IPS-11a (cell line): ENCODE measurements around the gene IQCK.

Experiments
- H3K4me3 ChIP-seq: one replicate; pipeline ENCODE4 v1.5.1; 2013; ENCODE audit warnings: low read depth, low read length, control low read depth

IQCK gene

DNA sequence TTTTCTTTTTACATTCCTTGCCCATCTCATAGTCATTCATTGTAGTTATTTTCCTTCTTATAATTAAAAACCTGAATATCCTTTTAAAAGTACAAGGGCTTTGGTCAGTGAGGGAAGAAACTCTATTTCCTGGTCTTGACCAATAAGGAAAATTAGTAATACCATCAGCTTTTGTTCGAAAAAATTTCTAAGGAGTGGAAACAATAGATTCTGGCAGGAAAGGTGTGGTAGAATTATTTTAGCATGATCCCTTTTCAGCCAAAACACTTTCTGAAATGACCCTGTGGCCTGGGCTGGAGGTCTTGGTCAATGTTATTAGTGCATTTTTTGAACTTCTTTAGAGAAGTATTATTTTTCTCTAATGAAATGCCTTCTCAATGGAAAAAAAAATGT lies 36.6 kb downstream of the IQCK start:
- H3K4me3 ChIP-seq, result no peak overlapping the region

DNA sequence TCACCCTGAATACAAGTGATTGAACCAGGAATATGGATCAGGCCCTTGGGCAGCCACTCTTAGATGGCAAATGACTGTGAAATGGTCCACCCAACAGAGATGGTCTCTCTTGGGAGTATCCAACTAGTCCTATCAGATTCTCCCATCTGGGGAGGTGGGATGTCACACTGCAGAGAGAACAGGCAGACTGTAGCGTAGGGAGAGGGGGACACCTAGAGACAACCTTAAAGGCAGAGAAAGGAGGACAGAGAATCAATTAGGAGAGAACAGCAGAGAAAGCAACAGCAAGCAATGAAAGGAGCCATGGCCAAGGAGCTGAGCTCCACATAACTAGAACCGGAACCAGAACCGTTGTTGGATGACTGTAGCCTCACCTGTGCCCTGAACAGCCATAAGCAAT lies 37.2 kb downstream of the IQCK start:
- H3K4me3 ChIP-seq, result no peak overlapping the region

DNA sequence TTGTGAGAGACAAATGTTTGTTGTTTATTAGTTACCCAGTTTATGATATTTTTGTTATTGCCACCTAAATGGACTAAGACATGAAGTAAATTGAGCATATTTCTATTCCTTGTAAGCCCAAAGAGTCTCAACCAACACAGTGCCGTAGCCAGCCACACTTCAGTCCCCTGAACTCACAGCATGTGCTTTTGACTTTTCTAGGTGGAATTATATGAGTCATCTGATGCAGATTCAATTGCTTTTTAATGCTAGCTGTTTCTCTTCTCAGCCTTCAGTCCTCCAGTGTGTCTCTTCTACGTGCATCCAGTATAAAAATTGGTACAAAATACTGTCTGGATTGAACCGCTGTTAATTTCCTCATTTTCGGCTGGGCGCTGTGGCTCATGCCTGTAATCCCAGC lies 39.0 kb downstream of the IQCK start:
- H3K4me3 ChIP-seq, result no peak overlapping the region

DNA sequence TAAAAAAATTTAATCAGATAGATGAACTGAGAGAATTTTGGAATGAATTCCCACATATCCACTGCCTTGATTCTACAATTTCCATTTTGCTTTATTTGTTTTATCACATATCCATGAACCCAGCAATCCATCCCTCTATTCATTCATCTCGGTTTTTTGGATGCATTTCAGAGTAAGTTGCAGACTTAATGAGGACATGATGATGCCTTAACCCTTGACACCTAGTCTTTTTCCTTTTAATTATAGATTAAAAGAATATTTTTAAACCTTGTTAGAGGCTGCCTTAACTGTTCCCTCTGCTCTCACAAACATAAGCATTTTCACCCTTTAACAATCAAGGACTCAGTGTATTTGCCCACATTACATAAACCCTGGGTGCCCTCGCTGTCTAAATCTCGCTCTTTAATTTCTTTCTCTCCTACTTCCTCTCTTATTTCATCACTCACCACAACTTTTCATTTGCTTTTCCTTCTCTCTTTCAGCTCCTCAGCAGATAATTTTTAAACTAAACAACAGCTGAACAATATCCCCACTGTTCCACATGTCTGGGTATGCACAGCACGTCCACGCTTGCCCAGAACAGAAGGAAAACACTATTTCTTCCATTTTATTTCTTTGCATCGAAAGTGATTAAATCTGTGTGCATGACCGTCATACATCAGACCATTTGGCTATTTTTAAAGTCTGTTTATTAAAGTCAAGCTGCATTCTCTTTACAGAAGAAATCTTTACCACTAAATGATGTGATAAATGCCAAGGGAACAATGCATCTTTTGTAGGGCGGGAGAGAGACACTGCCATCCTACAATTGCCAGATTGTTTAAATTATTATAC lies 39.9 kb downstream of the IQCK start:
- H3K4me3 ChIP-seq, result no peak overlapping the region

DNA sequence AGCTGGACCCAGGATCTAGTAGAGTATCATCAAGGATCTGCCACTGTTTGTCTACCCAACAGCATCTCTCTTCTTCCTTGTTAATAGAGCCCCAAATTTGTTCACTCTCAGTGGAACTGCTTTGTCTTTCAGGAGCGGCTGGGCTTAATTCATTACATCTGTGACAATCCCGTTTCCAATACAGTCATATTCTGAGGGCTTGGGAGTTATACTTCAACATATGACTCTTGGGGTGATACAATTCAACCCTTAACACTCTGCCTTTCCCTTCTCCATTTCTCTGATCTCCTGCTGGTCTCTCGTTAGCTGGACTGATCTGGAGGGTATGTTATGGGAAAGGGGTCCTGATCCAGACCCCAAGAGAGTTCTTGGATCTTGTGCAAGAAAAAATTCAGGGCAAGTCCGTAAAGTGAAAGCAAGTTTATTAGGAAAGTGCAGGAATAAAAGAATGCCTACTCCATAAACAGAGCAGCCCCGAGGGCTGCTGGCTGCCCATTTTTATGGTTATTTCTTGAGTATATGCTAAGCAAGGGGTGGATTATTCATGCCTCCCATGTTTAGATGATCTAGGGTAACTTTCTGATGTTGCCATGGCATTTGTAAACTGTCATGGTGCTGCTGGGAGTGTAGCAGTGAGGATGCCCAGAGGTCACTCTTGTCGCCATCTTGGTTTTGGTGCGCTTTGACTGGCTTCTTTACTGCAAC lies 42.4 kb downstream of the IQCK start:
- no peak overlapping the region for H3K4me3 ChIP-seq

DNA sequence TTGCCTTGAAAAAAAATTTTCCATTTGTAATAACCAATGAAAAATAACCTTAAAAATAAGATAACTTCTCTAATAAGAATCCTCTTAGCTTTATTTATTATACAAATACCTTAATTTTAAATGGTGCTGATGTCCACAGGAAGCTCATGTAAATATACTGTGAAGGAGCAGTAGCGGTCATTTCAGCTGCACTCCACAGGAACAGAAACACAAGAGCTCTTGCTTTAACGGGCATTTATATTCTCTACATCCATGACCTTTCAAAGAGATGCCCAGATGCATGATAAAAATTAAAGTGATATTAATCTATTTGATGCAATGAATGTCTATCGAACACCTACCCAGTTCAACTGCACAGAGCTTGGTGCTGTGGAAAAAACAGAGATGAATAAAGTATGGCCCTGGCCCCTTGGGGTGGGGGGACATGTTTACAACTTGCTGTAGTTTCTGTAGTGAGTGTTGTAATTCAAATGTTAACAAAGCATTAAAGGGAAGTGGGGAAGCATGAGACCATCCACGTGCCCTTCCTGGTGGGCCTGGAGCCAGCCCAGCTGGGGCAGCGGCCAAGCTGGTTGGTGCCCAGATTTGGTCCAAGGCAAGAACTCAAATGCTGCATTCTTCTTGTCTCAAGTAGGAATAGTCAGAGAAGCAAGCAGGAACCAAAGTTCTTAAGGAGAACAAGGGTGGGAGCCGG lies 47.9 kb downstream of the IQCK start:
- H3K4me3 ChIP-seq, result no peak overlapping the region

DNA sequence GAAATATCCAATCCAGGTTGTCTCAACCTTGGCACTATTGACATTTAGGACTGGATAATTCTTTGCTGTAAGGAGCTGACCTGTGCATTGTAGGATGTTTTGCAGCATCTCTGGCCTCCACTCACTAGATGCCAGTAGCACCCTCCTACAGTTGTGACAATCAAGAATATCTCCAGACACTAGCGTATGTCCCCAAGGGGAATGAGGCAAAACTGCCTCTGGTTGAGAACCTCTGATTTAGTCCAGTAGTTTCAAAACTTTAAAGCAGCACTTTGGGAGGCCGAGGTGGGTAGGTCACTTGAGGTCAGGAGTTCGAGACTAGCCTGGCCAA lies 48.4 kb downstream of the IQCK start:
- no peak overlapping the region for H3K4me3 ChIP-seq

DNA sequence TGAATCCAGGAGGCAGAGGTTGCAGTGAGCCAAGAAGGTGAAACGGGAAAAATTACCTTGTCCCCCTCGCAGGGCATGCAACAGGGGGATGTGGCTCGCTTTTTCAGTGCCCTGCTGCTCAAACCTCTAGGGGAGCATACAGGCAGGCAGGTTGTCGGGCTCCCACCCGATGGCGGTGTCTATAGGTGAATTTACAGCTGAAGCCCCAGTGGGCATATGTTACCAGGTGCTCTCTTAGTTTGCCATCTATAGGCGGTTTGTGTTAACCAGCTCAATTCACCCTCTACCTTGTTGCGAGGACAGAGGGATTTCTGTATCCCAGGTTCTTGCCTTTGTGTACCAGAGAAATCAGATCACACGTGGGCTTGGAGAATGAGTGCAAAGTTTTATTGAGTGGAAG lies 48.9 kb downstream of the IQCK start:
- H3K4me3 ChIP-seq, result no peak overlapping the region

DNA sequence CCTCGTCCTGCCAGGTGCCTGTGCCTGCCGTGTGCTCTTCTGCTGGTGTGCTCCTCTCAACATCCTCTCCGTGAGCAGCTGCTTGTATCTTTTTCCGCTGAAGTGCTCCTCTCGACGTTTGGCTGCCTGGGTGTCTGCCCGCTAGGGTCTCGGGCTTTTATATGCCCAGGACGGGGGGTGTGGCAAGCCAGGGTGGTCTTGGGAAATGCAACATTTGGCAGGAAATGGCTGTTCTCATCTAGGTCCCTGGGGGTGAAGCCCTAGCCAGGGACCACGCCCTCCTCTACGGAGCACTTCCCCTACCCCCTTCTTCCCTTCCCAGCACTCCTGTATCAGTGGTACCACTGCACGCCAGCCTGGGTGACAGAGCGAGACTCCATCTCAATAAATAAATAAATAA lies 49.4 kb downstream of the IQCK start:
- H3K4me3 ChIP-seq, result no peak overlapping the region

DNA sequence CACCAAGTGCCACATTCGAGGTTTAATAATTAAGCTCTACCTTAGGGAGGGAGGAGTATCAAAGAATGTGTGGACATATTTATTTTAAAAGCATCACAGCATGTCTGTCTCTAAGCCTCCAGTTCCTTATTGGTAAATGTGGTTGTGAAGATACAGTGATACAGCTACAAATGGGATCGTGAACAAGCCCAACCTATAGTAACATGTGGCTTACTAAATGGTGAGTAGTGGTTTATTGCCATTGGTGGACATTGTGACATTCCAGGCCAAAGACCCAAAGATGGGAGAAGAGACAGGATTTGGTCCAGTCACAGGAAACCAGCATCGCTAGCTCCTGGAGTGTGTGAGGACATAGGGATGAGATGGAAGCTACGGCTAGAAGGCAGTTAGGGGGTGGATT lies 51.2 kb downstream of the IQCK start:
- H3K4me3 ChIP-seq, result no peak overlapping the region

DNA sequence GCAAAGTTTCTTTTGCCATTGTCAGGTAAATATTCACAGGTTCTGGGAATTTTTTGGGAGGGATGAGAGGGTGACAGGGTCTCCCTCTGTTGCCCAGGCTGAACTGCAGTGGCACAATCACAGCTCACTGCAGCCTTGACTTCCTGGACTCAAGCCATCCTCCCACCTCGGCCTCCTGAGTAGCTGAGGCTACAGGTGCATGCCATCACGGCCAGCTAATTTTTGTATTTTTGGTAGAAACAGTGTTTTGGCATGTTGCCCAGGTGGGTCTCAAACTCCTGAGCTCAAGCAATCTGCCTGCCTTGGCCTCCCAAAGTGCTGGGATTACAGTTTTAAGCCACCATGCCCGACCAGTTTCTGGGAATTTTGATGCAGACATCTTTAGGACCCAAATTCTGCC lies 53.0 kb downstream of the IQCK start:
- H3K4me3 ChIP-seq, result no peak overlapping the region

DNA sequence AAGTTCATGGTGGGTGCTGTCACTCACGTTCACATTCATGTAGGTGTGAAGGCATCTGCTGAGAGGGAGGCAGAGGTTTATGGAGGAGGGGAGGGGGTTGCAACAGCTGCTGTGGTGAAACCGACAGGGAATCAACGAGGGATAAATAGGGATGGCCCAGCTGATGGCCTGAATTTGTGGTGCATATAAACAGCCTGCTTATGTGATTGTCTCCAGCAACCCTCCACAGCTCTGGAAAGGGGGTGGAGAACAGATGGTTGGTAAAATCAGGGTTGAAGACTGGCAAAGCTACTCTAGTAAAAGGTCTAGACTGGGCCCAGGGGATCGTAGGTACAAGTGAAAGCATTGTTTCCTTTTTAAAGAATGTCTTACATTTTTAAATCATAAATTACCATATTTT lies 53.7 kb downstream of the IQCK start:
- no peak overlapping the region for H3K4me3 ChIP-seq

DNA sequence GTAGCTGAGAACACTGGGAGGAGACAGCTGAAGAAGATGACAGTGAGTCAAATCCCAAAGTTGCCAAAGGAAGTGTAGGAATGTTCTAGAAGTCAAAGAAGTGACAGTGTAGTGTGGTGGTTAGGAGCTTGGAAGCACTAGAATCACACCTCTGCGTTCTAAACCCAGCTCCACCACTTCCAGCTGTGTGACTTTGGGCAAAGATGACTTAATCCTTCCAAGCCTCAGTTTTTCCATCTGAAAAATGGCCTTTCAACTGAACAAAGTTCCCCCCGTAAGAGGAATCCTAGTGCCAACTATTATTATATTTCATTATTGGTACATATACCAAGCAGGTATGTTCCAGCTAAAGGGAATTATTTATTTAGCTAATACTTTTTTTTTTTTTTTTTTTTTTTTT lies 56.0 kb downstream of the IQCK start:
- no peak overlapping the region for H3K4me3 ChIP-seq

DNA sequence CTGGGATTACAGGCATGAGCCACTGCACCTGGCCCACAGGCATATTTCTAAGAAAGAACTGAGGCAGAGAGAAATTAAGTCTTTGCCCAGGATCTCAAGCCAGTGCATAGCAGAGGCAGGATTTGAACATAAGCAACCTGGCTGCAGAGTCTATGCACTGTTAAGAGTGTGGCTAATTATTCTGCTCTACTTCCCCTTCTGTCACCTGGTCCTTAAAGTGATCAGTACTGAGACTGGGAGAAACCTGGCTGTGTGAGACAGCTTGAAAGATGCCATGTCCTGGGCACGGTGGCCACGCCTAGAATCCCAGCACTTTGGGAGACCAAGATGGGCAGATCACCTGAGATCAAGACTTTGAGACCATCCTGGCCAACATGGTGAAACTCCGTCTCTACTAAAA lies 58.1 kb downstream of the IQCK start:
- H3K4me3 ChIP-seq, result no peak overlapping the region

DNA sequence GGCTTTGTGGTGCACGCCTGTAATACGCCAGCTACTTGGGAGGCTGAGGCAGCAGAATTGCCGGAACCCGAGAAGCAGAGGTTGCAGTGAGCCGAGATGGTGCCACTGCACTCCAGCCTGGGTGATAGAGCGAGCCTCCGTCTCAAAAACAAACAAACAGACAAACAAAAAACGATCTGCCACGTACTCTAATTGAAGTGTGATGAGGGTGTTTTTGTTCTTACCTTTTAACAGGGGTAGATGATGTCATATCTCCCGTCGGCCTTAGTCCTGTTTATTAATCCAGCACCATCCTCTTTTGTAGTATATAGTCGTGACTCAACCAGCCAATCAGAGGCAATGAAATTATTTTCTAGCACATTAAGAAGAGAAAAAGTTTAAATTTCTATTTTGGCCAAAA lies 58.5 kb downstream of the IQCK start:
- H3K4me3 ChIP-seq, result no peak overlapping the region

DNA sequence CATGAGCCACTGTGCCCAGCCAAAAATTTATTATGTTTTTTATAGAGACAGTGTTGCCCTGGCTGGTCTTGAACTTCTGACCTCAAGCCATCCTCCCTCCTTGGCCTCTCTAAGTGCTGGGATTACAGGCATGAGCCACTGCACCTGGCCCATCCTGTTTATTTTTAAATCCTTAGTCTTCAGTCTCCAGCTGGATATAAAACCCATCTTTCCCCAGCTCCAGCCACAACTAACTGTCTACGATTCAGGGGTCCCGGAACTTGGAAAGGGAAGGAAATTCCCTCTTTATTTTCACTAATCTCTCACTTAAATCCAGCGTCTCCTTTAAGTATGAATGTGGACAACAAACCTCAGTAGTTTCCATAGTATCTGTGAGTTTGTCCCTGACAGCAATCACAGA lies 62.2 kb downstream of the IQCK start:
- no peak overlapping the region for H3K4me3 ChIP-seq

DNA sequence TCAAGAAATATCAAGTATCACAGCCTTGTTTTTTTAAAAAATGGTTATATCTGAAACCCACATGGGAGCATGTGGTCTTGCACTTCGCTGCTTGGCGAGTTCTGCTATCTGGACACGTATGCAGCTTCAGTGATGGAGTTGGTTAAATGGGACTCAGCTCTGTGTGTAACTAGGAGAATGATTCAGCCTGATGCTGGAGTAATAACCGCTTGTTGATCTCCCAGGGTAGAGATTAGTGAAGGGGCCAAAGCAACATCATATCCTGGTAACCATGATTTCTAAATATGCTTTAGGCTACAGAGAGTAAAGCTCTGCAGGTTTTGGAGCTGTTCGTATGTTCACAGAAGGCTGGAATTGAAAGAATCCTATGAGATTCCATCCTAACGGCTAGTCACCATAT lies 63.2 kb downstream of the IQCK start:
- no peak overlapping the region for H3K4me3 ChIP-seq

DNA sequence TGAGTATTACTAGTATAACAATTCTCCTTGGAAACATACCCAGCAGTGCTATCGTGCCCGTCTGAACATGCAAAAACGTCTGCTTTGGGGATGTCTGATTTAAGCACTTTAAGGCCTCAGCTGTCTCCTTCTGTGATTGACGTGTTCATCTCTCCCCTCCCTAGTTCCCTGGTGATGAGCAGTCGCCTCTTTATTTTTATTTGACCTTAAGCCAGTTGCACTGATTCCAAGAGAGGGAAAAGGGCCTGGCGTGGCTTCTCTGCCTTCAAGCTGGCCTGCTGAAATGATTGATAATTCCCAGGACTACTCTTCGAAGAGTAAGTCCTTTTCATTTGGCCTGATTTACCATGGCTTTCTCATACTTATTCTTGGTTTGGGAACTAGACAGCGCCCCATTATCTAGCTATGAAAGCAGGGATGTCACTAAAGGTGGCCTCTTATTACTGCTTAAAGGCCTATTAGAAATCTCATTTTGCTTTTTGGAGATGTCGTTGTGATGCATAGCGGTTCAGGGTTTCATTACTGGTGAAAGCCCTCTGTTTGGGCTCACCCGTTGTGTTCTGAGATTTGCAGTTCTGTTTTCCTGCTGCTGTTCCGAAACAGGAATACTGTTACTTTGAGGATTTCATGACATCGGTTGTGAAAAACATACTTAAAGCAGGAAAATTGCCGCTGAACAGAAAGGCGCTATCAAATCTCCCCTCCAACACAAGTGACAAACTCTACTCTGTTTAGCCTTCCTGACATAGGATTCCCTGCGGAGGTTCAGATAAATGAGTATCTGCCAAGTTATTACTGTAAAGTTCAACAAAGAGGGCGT lies 65.5 kb downstream of the IQCK start:
- H3K4me3 ChIP-seq, result no peak overlapping the region

DNA sequence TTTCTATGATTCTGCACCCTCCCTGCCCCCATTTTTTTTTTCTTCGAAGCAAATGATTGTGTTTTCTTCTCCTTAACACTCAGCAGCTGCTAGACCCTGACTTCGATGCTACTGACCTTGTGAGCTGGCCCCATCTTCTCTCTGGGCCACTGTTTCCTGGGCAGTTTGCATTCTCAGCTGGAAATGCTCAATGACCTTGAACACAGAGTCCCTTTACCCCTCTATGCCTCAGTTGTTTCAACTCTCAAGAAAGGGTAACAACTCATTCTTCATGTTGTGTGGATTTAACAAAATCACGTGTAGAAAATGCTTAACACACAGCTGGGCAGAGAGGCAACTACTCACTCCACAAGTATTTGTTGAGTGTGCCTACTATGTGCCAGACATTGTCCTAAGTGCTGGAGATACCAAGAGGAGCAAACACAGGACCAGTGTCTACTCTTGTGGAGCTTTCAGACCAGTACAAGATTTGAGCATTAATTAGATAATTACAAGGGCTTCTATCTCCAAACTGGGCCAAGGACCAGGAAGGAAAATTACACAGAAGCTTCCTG lies 66.2 kb downstream of the IQCK start:
- no peak overlapping the region for H3K4me3 ChIP-seq

DNA sequence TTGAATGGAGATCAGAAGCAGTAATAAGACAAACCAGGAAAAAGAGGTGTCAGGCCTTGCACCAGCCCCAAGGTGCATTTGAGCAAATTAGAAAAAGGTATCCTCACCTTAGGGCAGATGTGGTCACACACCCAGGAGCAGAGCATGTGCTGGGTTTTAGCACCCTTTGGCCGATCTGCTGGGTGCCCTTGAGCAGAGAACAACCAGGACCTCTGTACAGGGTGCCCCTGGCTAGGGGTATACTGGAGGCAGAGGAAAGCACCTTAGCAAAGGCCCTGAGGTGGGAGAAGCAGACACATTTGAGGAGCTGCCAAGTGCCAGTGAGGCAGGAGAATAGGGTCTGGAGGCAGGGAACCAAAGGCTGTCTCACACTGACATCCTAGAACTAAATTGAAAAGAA lies 67.0 kb downstream of the IQCK start:
- no peak overlapping the region for H3K4me3 ChIP-seq

DNA sequence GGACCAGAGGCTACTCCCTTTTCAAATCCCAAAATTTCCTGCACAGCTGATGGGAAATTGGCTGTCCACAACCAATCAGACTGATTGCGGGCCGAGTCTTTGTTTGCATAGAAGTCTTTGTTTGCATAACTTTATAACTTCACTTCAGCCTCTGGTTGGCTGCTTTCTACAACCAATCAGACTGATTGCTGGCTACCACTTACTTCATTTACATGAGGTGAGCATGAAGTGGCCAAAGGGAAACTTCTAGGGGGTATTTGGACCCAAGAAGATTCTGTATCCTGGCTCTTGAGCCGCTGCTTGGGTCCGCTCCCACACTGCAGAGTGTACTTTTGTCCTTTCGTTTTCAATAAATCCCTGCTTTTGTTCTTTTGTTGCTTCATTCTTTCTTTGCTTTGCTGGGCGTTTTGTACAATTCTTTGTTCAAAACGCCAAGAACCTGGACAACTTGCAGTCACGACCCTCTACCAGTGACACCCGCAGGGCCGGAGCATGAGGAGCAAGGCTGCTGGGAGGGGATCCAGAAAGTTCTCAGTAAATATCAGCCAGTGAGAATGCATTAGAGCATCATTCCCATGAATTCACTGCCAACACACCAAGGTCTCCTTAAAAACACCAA lies 67.5 kb downstream of the IQCK start:
- no peak overlapping the region for H3K4me3 ChIP-seq
